Upper lobe of left lung (tissue), 6 donors: ENCODE results near the gene BAMBI. TPM values are rescaled to one million over a fixed set of nuclear protein-coding genes. Genes with fewer than 3 reads are reported as not detected.

Experiments used
- ATAC-seq, 2 donors: fragments of 200-7000 bp; cut with Tn5 transposase; one replicate each; pipeline ENCODE4 v1.9.1; 2022; ENCODE audit warnings: mild to moderate bottlenecking in 2 of 2, moderate library complexity in 2 of 2; ENCODE audit not compliant: low FRiP score in 2 of 2
- DNase-seq, 2 donors: peaks; one replicate each; pipeline ENCODE4 v3.0.0-alpha.2; 2019 to 2020
- H3K27ac ChIP-seq, 4 donors: fragments of 200-600 bp; sonication (generic); one replicate each; pipeline ENCODE4 v1.5.1; 2016 to 2019
- H3K27me3 ChIP-seq, 4 donors: fragments of 200-600 bp; sonication (generic); one replicate each; pipeline ENCODE4 v1.5.1; 2017 to 2019
- H3K36me3 ChIP-seq, 4 donors: fragments of 200-600 bp; sonication (generic); one replicate each; pipeline ENCODE4 v1.5.1; 2016 to 2019
- H3K4me1 ChIP-seq, 4 donors: fragments of 200-600 bp; sonication (generic); one replicate each; pipeline ENCODE4 v1.5.1; 2018 to 2019
- H3K4me3 ChIP-seq, 4 donors: fragments of 200-600 bp; sonication (generic); one replicate each; pipeline ENCODE4 v1.5.1; 2017 to 2019; ENCODE audit warnings: mild to moderate bottlenecking in 2 of 4, moderate library complexity in 1 of 4
- H3K9me3 ChIP-seq, 4 donors: fragments of 200-600 bp; sonication (generic); one replicate each; pipeline ENCODE4 v1.5.1; 2018 to 2019
- CTCF ChIP-seq, 6 experiments: fragments of 450-650 bp in 4 of 6; fragments of 200-600 bp in 2 of 6; sonication (generic) in 2 of 6; IDR thresholded peaks; one replicate each; pipeline ENCODE4 v1.5.1; 2016 to 2019; ENCODE audit warnings: antibody characterized with exemption in 6 of 6
- EP300 ChIP-seq, 4 donors: sonication (generic); formaldehyde crosslinking; IDR thresholded peaks; one replicate each; pipeline ENCODE4 v1.5.1; 2017; ENCODE audit warnings: antibody characterized with exemption in 4 of 4, control low read depth in 2 of 4
- POLR2A ChIP-seq, 4 donors: fragments of 450-650 bp; IDR thresholded peaks; one replicate each; pipeline ENCODE4 v1.5.1; 2016 to 2017; ENCODE audit warnings: antibody characterized with exemption in 4 of 4, mild to moderate bottlenecking in 2 of 4
- POLR2AphosphoS5 ChIP-seq, 2 donors: sonication (generic); formaldehyde crosslinking; IDR thresholded peaks; one replicate each; pipeline ENCODE4 v1.5.1; 2017; ENCODE audit warnings: antibody characterized with exemption in 2 of 2
- WGBS, 2 donors: methylation state at CpG; one replicate each; pipeline ENCODE4 v1.1.5; 2017 to 2018; 5-methylcytosine and 5-hydroxymethylcytosine counted together
- total RNA-seq, 6 donors: library from RNA; depleted of rRNA in 4 of 6; stranded (reverse); fragments of >200 nt in 4 of 6; gene quantifications; one replicate each; pipeline versions ENCODE4 v1.1.0 to v1.2.1, GENCODE V29; 2016 to 2021
- donor health status: DM: no; HTN: no; CAD: no; lungs with moderate emphysema.
- donor health status: DM: no; HTN: yes; CAD: no; lungs with severe emphysema.

The BAMBI gene
- total RNA-seq, 6 donors from 2014 or later, result 2.8 to 14.3 (median 8.8) TPM

GRCh38 chr10:28690545-28690944, 13.2 kb downstream of the BAMBI start:
- no peaks in the 10 kb centered on the region for H3K9me3 ChIP-seq
- TF ChIP-seq EP300 (IDR thresholded peaks at IDR 0.05) (no peak), CTCF (IDR thresholded peaks at IDR 0.05) (no peak), POLR2AphosphoS5 (IDR thresholded peaks at IDR 0.05) (no peak), POLR2A (IDR thresholded peaks at IDR 0.05) (no peak)
- no peak for DNase-seq
- no peak overlapping the region for H3K4me3 ChIP-seq
- 81 to 83% methylated on average over 2 of the region's 2 CpGs for WGBS, 2 donors
- no peak for ATAC-seq
- H3K36me3 ChIP-seq, result no peaks in the 10 kb centered on the region
- H3K4me1 ChIP-seq, result no peaks in the 10 kb centered on the region
- no peaks in the 10 kb centered on the region for H3K27me3 ChIP-seq
- no peak overlapping the region for H3K27ac ChIP-seq

GRCh38 chr10:28691187-28691694, 13.9 kb downstream of the BAMBI start:
- no peak for ATAC-seq
- Histone ChIP-seq H3K4me3 (no peak overlapping the region), H3K4me1 (no peaks in the 10 kb centered on the region), H3K36me3 (no peaks in the 10 kb centered on the region), H3K27me3 (no peaks in the 10 kb centered on the region), H3K9me3 (no peaks in the 10 kb centered on the region), H3K27ac (no peak overlapping the region)
- TF ChIP-seq POLR2A (IDR thresholded peaks at IDR 0.05), result no peak
- TF ChIP-seq EP300 (IDR thresholded peaks at IDR 0.05), result no peak
- TF ChIP-seq CTCF (IDR thresholded peaks at IDR 0.05), result no peak
- TF ChIP-seq POLR2AphosphoS5 (IDR thresholded peaks at IDR 0.05), result no peak
- WGBS, 2 donors, result 82 to 88% methylated on average over 4 to 5 of the region's 6 CpGs
- DNase-seq, result no peak

- DNase-seq (no peak), ATAC-seq (no peak)
- H3K4me1 ChIP-seq, result no peaks in the 10 kb centered on the region
- TF ChIP-seq POLR2AphosphoS5 (IDR thresholded peaks at IDR 0.05) (no peak), POLR2A (IDR thresholded peaks at IDR 0.05) (no peak), EP300 (IDR thresholded peaks at IDR 0.05) (no peak), CTCF (IDR thresholded peaks at IDR 0.05) (no peak)
- H3K9me3 ChIP-seq, result no peaks in the 10 kb centered on the region
- H3K27ac ChIP-seq, result no peak overlapping the region
- no peak overlapping the region for H3K4me3 ChIP-seq
- no peaks in the 10 kb centered on the region for H3K36me3 ChIP-seq
- WGBS, 2 donors, result 86 to 87% methylated on average over 3 of the region's 3 CpGs
- H3K27me3 ChIP-seq, result no peaks in the 10 kb centered on the region
These were observed 14.7 kb downstream of the BAMBI start for GRCh38 chr10:28692050-28692449.

- TF ChIP-seq POLR2A (IDR thresholded peaks at IDR 0.05) (no peak), POLR2AphosphoS5 (IDR thresholded peaks at IDR 0.05) (no peak), CTCF (IDR thresholded peaks at IDR 0.05) (no peak), EP300 (IDR thresholded peaks at IDR 0.05) (no peak)
- Histone ChIP-seq H3K27me3 (no peaks in the 10 kb centered on the region), H3K9me3 (no peaks in the 10 kb centered on the region), H3K36me3 (no peaks in the 10 kb centered on the region), H3K4me3 (no peak overlapping the region), H3K4me1 (no peaks in the 10 kb centered on the region), H3K27ac (no peak overlapping the region)
- DNase-seq (no peak), ATAC-seq (no peak)
- 87 to 89% methylated on average over 5 of the region's 5 CpGs for WGBS, 2 donors
These were observed 17.2 kb downstream of the BAMBI start for GRCh38 chr10:28694530-28694929.

- Histone ChIP-seq H3K4me3 (no peak overlapping the region), H3K9me3 (no peaks in the 10 kb centered on the region), H3K36me3 (no peaks in the 10 kb centered on the region), H3K27me3 (no peaks in the 10 kb centered on the region), H3K27ac (no peak overlapping the region), H3K4me1 (no peaks in the 10 kb centered on the region)
- TF ChIP-seq POLR2A (IDR thresholded peaks at IDR 0.05) (no peak), CTCF (IDR thresholded peaks at IDR 0.05) (no peak)
- WGBS, 2 donors, result 75 to 76% methylated on average over 2 of the region's 2 CpGs
- DNase-seq (no peak), ATAC-seq (no peak)
These were observed 20.8 kb downstream of the BAMBI start for GRCh38 chr10:28698075-28698474.
